ENCODE data around the gene CORT.

CORT gene

DNA sequence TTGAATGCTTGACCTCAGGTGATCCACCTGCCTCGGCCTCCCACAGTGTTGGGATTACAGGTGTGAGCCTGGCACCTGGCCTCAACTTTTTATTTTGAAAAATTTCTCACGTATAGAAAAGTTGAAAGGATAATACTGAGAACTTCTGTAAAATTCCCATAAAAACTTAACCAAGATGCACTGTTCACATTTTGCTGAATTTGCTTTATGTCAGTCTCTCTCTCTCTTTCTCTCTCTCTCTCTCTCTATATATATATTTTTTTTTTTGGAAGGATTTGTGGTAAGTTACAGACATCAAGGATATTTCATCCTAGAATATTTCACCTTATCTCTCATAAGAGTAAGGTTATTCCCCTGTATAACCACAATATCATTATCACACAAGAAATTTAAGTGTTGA, 30.8 kb downstream of the CORT start:
- POLR2A ChIA-PET = interaction anchor here (0.5 kb wide), 1 partner anchor 10 kb away, joined by 7 read pairs; no protein-coding TSS in a partner anchor
- TF ChIP-seq, protein P1, sequence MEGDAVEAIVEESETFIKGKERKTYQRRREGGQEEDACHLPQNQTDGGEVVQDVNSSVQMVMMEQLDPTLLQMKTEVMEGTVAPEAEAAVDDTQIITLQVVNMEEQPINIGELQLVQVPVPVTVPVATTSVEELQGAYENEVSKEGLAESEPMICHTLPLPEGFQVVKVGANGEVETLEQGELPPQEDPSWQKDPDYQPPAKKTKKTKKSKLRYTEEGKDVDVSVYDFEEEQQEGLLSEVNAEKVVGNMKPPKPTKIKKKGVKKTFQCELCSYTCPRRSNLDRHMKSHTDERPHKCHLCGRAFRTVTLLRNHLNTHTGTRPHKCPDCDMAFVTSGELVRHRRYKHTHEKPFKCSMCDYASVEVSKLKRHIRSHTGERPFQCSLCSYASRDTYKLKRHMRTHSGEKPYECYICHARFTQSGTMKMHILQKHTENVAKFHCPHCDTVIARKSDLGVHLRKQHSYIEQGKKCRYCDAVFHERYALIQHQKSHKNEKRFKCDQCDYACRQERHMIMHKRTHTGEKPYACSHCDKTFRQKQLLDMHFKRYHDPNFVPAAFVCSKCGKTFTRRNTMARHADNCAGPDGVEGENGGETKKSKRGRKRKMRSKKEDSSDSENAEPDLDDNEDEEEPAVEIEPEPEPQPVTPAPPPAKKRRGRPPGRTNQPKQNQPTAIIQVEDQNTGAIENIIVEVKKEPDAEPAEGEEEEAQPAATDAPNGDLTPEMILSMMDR (IDR thresholded peaks at IDR 0.05; ENCODE audit: control extremely low read depth, extremely low read depth, low read depth, missing control alignments) = no peak
- CTCF ChIA-PET = interaction anchor here (0.9 to 3.5 kb wide), 3 partner anchors 14 to 33 kb away, joined by 3 to 15 read pairs (median 3); no protein-coding TSS in a partner anchor
- no peak for DNase-seq (ENCODE audit: extremely low spot score)

DNA sequence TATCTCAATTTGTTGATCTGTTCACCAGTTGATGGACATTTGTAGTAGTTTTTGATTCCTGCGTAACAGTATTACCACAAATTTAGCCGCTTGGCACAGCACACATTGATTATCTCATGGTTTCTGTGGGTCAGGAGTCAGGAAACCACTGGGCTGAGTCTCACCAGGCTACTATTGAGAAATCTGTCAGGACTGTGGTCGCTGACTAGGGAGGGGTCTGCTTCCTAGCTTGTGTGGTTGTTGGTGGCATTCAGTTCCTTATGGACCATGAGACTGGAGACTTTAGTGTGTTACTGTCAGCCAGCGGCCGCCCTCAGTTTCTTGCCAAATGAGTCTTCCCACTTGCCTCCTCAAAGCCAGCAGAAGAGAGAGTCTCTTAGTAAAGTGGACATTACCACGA, 34.7 kb downstream of the CORT start:
- TF ChIP-seq, protein P1 (IDR thresholded peaks at IDR 0.05; ENCODE audit: control extremely low read depth, extremely low read depth, low read depth, missing control alignments) = no peak
- CTCF ChIA-PET = interaction anchor here (0.7 to 3.6 kb wide), 4 partner anchors 11 to 173 kb away, joined by 3 to 54 read pairs (median 8); partner anchors contain the start of gene CENPS
- no peak for DNase-seq (ENCODE audit: extremely low spot score)
- POLR2A ChIA-PET = no interaction called here

DNA sequence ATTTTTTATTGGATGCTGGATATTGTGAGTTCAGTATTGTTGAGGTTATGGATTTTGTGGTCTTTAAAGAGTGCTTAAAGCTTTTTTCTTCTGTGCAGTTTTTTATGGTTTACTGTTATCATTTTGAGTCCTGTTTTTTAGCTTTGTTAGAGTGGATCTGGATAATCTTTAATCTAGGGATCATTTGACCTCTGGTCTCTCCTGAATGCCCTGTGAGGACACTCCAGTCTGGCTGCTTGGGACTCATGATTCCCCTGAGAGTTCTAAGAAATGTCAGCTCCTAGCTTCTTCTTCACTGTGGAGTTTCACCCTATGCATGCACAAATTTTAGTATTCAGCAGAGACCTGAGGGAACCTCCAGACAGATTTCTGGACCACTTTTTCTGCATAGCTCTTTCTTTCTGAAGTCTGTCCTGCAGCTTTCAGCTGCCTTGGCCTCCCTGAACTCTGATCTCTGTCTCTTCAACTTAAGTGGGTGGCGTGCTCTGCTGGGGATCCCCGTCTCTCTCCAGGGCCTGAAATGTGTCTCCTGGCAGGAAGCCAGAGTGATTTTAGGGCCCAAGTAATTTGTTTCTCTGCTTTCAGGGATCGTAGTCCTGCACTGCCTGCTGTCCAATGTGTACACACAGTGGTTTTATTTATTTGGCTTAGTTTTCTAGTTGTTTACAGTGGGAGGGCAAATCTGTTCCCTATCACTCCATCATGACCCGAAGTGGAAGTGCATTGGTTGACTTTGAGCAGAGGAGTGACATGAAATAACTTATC, 39.6 kb downstream of the CORT start:
- CTCF ChIA-PET = interaction anchor here (0.9 to 7.9 kb wide), 4 partner anchors 17 to 112 kb away, joined by 3 to 147 read pairs (median 7); partner anchors contain the start of gene CENPS
- TF ChIP-seq, protein P1 (IDR thresholded peaks at IDR 0.05; ENCODE audit: control extremely low read depth, extremely low read depth, low read depth, missing control alignments) = no peak
- POLR2A ChIA-PET = interaction anchor here (0.5 kb wide), 1 partner anchor 1314 kb away, joined by 3 read pairs; no protein-coding TSS in a partner anchor
- DNase-seq (ENCODE audit: extremely low spot score) = no peak

DNA sequence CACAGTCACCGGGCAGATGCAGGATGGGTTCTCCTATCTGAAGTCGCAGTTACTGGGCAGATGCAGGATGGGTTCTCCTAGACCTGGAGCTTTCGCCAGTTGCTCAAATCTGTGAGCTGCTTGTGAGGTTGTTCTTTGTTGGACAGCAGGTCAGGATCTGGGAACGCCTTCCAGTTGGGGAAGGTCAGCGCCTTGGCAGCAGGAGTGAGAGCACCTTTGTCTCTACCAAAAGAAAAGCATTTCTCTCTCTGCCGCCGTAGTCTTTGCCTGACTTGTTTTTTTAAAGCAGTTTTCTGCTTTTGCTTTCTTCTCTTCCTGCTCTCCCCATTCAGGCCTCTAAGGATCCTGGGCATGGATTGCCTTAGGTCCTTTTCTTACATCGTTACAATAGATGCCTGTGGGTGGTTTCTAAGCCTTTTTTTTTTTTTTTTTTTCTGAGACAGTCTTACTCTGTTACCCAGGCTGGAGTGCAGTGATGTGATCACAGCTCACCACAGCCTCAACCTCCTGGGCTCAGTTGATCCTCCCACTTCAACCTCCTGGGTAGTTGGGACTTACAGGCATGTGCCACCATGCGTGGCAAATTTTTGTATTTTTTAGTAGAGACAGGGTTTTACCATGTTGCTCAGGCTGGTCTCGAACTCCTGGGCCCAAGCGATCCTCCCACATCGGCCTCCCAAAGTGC, 40.6 kb downstream of the CORT start:
- CTCF ChIA-PET = interaction anchor here (1.7 to 9.0 kb wide), 4 partner anchors 16 to 113 kb away, joined by 5 to 147 read pairs (median 58); partner anchors contain the start of gene CENPS
- no peak for DNase-seq (ENCODE audit: extremely low spot score)
- POLR2A ChIA-PET = no interaction called here
- TF ChIP-seq, protein P1 (IDR thresholded peaks at IDR 0.05; ENCODE audit: control extremely low read depth, extremely low read depth, low read depth, missing control alignments) = no peak

DNA sequence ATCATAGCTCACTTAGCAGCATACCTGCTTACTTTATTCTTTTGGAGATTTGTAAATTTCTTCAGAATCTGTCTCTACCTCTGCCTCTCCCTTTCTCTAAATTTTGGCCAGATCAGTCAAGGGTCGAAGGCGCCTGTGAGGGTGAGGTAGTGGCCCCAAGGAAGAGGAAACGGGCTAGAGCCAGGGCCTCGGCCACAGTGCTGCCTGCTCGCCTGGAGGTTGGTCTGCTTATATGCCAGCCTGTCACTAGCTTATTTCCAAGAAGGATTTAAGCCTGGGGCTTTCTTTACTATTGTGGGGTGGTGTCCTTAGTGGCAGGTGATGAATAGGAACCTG, 44.6 kb downstream of the CORT start:
- ChIA-PET POLR2A (interaction anchor here (1.4 kb wide), 1 partner anchor 64 kb away, joined by 4 read pairs; the partner anchor contains the start of gene CENPS), CTCF (interaction anchor here (0.6 to 9.0 kb wide), 48 partner anchors 9 to 1288 kb away, joined by 3 to 147 read pairs (median 5); partner anchors contain the start of genes CENPS, KIF1B and PGD)
- TF ChIP-seq, protein P1 (IDR thresholded peaks at IDR 0.05; ENCODE audit: control extremely low read depth, extremely low read depth, low read depth, missing control alignments) = no peak
- DNase-seq (ENCODE audit: extremely low spot score) = no peak

DNA sequence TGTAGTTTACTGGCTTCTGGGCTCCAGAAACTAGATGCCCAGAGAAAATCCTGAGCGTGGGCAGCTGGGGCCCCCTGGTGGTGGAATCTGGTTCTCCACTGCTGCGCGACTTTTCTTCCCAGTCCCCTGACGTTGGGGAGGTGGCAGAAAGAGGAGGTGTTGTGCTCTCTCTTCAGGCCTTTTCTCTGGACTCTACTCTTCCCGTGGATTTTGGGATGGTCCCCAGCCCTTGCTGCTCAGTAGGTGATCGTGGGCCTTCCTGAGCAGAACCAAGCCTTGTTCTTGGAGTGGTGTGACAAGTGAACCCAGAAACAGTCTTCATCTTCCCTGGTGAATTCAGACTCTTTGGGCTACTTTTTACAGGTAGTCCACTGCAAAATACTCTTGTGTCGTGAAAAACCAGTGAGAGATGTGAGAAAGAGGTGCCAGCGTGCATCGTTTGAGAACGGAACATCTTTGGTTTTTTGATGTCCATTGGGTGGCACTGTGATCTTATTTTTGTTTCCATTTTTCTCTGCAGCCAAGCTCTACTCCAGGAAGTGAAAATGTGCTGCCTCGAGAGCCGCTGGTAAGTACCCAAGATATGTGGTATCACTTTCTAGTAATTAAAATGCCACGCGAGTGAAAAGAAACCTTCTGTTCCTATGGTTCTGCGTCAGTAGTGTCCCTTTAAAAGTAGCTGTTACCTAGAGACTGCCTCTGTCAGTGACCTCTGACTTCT, 45.1 kb downstream of the CORT start:
- CTCF ChIA-PET = interaction anchor here (0.6 to 9.0 kb wide), 53 partner anchors 8 to 1287 kb away, joined by 3 to 147 read pairs (median 4); partner anchors contain the start of genes CENPS, KIF1B and PGD
- POLR2A ChIA-PET = interaction anchor here (1.4 kb wide), 1 partner anchor 65 kb away, joined by 4 read pairs; the partner anchor contains the start of gene CENPS
- DNase-seq (ENCODE audit: extremely low spot score) = peak; percentile 83
- TF ChIP-seq, protein P1 (IDR thresholded peaks at IDR 0.05; ENCODE audit: control extremely low read depth, extremely low read depth, low read depth, missing control alignments) = peak; percentile 90
